ENCODE results near the gene RAPGEF4.

RAPGEF4 gene

GRCh38 chr2:172944794-172945509 lies 209.3 kb downstream of the RAPGEF4 start:
- H2BK12ac ChIP-seq (ENCODE audit: low read length), result no peak overlapping the region
- no peak overlapping the region for H2BK5ac ChIP-seq (ENCODE audit: low read depth, low read length, poor library complexity)
- H2AK5ac ChIP-seq (ENCODE audit: low read length), result no peak overlapping the region
- no peak overlapping the region for H4K12ac ChIP-seq (ENCODE audit: low read depth, low read length)
- no peak overlapping the region for H3K27ac ChIP-seq (ENCODE audit: low read depth, low read length)
- no peaks in the 10 kb centered on the region for H3K79me2 ChIP-seq (ENCODE audit: control insufficient read depth, insufficient read depth, low read length, poor library complexity)
- no peaks in the 10 kb centered on the region for H3K4me1 ChIP-seq (ENCODE audit: control insufficient read depth in 1 of 2, insufficient read depth in 2 of 2, low read length in 2 of 2)
- no peak overlapping the region for H3K4me3 ChIP-seq (ENCODE audit: low read depth, low read length)
- H3K79me1 ChIP-seq (ENCODE audit: low read length), result no peaks in the 10 kb centered on the region
- H4K91ac ChIP-seq (ENCODE audit: low read depth, low read length), result no peak overlapping the region
- H3K23ac ChIP-seq (ENCODE audit: low read length), result no peak overlapping the region
- H2BK120ac ChIP-seq (ENCODE audit: insufficient read depth, low read length, poor library complexity), result no peak overlapping the region
- H3K27me3 ChIP-seq (ENCODE audit: insufficient read depth, low read length), result no peaks in the 10 kb centered on the region
- no peak overlapping the region for H2AFZ ChIP-seq (ENCODE audit: insufficient read depth, low read length, poor library complexity)
- H3K9me3 ChIP-seq (ENCODE audit: insufficient read depth, low read depth, low read length), result no peaks in the 10 kb centered on the region
- peak in 1 of 2 donors; percentile 21 for DNase-seq
- H4K8ac ChIP-seq (ENCODE audit: low read depth, low read length), result no peak overlapping the region
- no peak overlapping the region for H3K9ac ChIP-seq (ENCODE audit: low read length)
- no peak overlapping the region for H3K4me2 ChIP-seq (ENCODE audit: low read length)
- WGBS (ENCODE audit: extremely low coverage, insufficient coverage, insufficient read length), result no CpG with 5 or more reads among the region's 1 CpG
- no peak overlapping the region for H3K14ac ChIP-seq (ENCODE audit: low read length)
- H3K18ac ChIP-seq (ENCODE audit: low read length), result no peak overlapping the region
- H3K36me3 ChIP-seq (ENCODE audit: control insufficient read depth in 1 of 2, insufficient read depth in 2 of 2, low read length in 2 of 2), result no peaks in the 10 kb centered on the region
- no peak overlapping the region for H3K4ac ChIP-seq (ENCODE audit: low read depth, low read length)

- H2AK5ac ChIP-seq (ENCODE audit: low read length), result no peak overlapping the region
- H3K79me2 ChIP-seq (ENCODE audit: control insufficient read depth, insufficient read depth, low read length, poor library complexity), result no peaks in the 10 kb centered on the region
- no peak overlapping the region for H4K91ac ChIP-seq (ENCODE audit: low read depth, low read length)
- WGBS (ENCODE audit: extremely low coverage, insufficient coverage, insufficient read length), result no CpG with 5 or more reads among the region's 2 CpGs
- no peaks in the 10 kb centered on the region for H3K27me3 ChIP-seq (ENCODE audit: insufficient read depth, low read length)
- no peak overlapping the region for H3K14ac ChIP-seq (ENCODE audit: low read length)
- H3K4ac ChIP-seq (ENCODE audit: low read depth, low read length), result no peak overlapping the region
- H3K4me1 ChIP-seq (ENCODE audit: control insufficient read depth in 1 of 2, insufficient read depth in 2 of 2, low read length in 2 of 2), result no peaks in the 10 kb centered on the region
- no peak overlapping the region for H3K9ac ChIP-seq (ENCODE audit: low read length)
- no peak overlapping the region for H2BK12ac ChIP-seq (ENCODE audit: low read length)
- H2BK5ac ChIP-seq (ENCODE audit: low read depth, low read length, poor library complexity), result no peak overlapping the region
- H3K4me2 ChIP-seq (ENCODE audit: low read length), result no peak overlapping the region
- no peaks in the 10 kb centered on the region for H3K9me3 ChIP-seq (ENCODE audit: insufficient read depth, low read depth, low read length)
- no peaks in the 10 kb centered on the region for H3K36me3 ChIP-seq (ENCODE audit: control insufficient read depth in 1 of 2, insufficient read depth in 2 of 2, low read length in 2 of 2)
- no peak overlapping the region for H3K18ac ChIP-seq (ENCODE audit: low read length)
- H4K12ac ChIP-seq (ENCODE audit: low read depth, low read length), result no peak overlapping the region
- no peak for DNase-seq
- no peak overlapping the region for H3K27ac ChIP-seq (ENCODE audit: low read depth, low read length)
- H2AFZ ChIP-seq (ENCODE audit: insufficient read depth, low read length, poor library complexity), result no peak overlapping the region
- no peaks in the 10 kb centered on the region for H3K79me1 ChIP-seq (ENCODE audit: low read length)
- no peak overlapping the region for H3K23ac ChIP-seq (ENCODE audit: low read length)
- no peak overlapping the region for H2BK120ac ChIP-seq (ENCODE audit: insufficient read depth, low read length, poor library complexity)
- H4K8ac ChIP-seq (ENCODE audit: low read depth, low read length), result no peak overlapping the region
- H3K4me3 ChIP-seq (ENCODE audit: low read depth, low read length), result no peak overlapping the region
These were observed 209.8 kb downstream of the RAPGEF4 start for GRCh38 chr2:172945510-172945850.

DNA sequence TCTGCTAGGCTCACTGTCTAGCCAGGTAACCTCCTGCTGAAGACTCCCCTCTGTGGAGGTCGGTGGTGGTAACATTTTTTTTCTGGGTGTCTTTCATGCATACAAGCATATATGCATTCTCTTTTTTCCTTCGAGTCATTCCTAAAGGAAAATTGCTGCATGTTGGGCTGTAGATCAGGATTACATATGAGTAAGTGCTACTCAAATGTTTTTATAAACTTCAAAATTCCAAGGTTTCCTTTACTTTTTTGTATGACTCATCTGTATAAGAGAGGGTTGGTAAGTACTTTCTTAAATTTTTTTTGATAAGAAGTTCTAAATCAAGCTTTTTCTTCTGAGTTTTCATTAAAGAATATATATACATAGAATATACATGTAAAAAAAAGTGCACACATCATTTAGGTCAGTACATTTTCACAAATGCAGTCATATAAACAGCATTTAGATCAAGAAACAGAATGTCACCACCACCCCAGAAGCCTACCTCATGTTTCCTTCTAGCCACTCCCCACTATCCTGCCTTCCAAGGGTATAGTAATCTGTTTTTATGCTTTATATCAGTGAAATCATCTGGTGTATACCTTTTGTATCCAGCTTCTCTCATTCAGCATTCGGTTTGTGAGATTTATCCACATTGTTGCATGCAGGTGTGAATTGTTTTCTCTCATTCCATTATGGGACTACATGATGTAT lies 212.0 kb downstream of the RAPGEF4 start:
- H3K14ac ChIP-seq (ENCODE audit: low read length), result no peak overlapping the region
- H4K8ac ChIP-seq (ENCODE audit: low read depth, low read length), result no peak overlapping the region
- H2AFZ ChIP-seq (ENCODE audit: insufficient read depth, low read length, poor library complexity), result no peak overlapping the region
- no peaks in the 10 kb centered on the region for H3K36me3 ChIP-seq (ENCODE audit: control insufficient read depth in 1 of 2, insufficient read depth in 2 of 2, low read length in 2 of 2)
- H3K27ac ChIP-seq (ENCODE audit: low read depth, low read length), result no peak overlapping the region
- H2BK120ac ChIP-seq (ENCODE audit: insufficient read depth, low read length, poor library complexity), result no peak overlapping the region
- no peak overlapping the region for H3K4me3 ChIP-seq (ENCODE audit: low read depth, low read length)
- no peaks in the 10 kb centered on the region for H3K27me3 ChIP-seq (ENCODE audit: insufficient read depth, low read length)
- H3K4me1 ChIP-seq (ENCODE audit: control insufficient read depth in 1 of 2, insufficient read depth in 2 of 2, low read length in 2 of 2), result peaks cover 2 to 5% of the 10 kb centered on the region in 2 experiments
- H3K23ac ChIP-seq (ENCODE audit: low read length), result no peak overlapping the region
- no peak overlapping the region for H3K18ac ChIP-seq (ENCODE audit: low read length)
- H3K9ac ChIP-seq (ENCODE audit: low read length), result no peak overlapping the region
- H4K91ac ChIP-seq (ENCODE audit: low read depth, low read length), result no peak overlapping the region
- H3K4me2 ChIP-seq (ENCODE audit: low read length), result no peak overlapping the region
- H2BK12ac ChIP-seq (ENCODE audit: low read length), result no peak overlapping the region
- H2BK5ac ChIP-seq (ENCODE audit: low read depth, low read length, poor library complexity), result no peak overlapping the region
- H3K4ac ChIP-seq (ENCODE audit: low read depth, low read length), result no peak overlapping the region
- no peak overlapping the region for H2AK5ac ChIP-seq (ENCODE audit: low read length)
- WGBS (ENCODE audit: extremely low coverage, insufficient coverage, insufficient read length), result no CpG with 5 or more reads among the region's 3 CpGs
- H3K79me2 ChIP-seq (ENCODE audit: control insufficient read depth, insufficient read depth, low read length, poor library complexity), result no peaks in the 10 kb centered on the region
- no peaks in the 10 kb centered on the region for H3K9me3 ChIP-seq (ENCODE audit: insufficient read depth, low read depth, low read length)
- H3K79me1 ChIP-seq (ENCODE audit: low read length), result no peaks in the 10 kb centered on the region
- no peak overlapping the region for H4K12ac ChIP-seq (ENCODE audit: low read depth, low read length)
- no peak for DNase-seq

- no peak overlapping the region for H2AK5ac ChIP-seq (ENCODE audit: low read length)
- H3K27ac ChIP-seq (ENCODE audit: low read depth, low read length), result no peak overlapping the region
- no peak for DNase-seq
- no peak overlapping the region for H4K8ac ChIP-seq (ENCODE audit: low read depth, low read length)
- H4K91ac ChIP-seq (ENCODE audit: low read depth, low read length), result no peak overlapping the region
- H4K12ac ChIP-seq (ENCODE audit: low read depth, low read length), result no peak overlapping the region
- no peak overlapping the region for H3K4me3 ChIP-seq (ENCODE audit: low read depth, low read length)
- no peak overlapping the region for H3K23ac ChIP-seq (ENCODE audit: low read length)
- peaks cover 9 to 12% of the 10 kb centered on the region in 2 experiments for H3K4me1 ChIP-seq (ENCODE audit: control insufficient read depth in 1 of 2, insufficient read depth in 2 of 2, low read length in 2 of 2)
- no peak overlapping the region for H3K4ac ChIP-seq (ENCODE audit: low read depth, low read length)
- H2BK5ac ChIP-seq (ENCODE audit: low read depth, low read length, poor library complexity), result no peak overlapping the region
- H3K18ac ChIP-seq (ENCODE audit: low read length), result no peak overlapping the region
- peaks cover 2% of the 10 kb centered on the region for H3K79me1 ChIP-seq (ENCODE audit: low read length)
- H3K79me2 ChIP-seq (ENCODE audit: control insufficient read depth, insufficient read depth, low read length, poor library complexity), result no peaks in the 10 kb centered on the region
- H2BK12ac ChIP-seq (ENCODE audit: low read length), result no peak overlapping the region
- H3K9me3 ChIP-seq (ENCODE audit: insufficient read depth, low read depth, low read length), result no peaks in the 10 kb centered on the region
- H2BK120ac ChIP-seq (ENCODE audit: insufficient read depth, low read length, poor library complexity), result no peak overlapping the region
- no peak overlapping the region for H2AFZ ChIP-seq (ENCODE audit: insufficient read depth, low read length, poor library complexity)
- H3K4me2 ChIP-seq (ENCODE audit: low read length), result no peak overlapping the region
- H3K14ac ChIP-seq (ENCODE audit: low read length), result no peak overlapping the region
- no peak overlapping the region for H3K9ac ChIP-seq (ENCODE audit: low read length)
- no peaks in the 10 kb centered on the region for H3K36me3 ChIP-seq (ENCODE audit: control insufficient read depth in 1 of 2, insufficient read depth in 2 of 2, low read length in 2 of 2)
- H3K27me3 ChIP-seq (ENCODE audit: insufficient read depth, low read length), result no peaks in the 10 kb centered on the region
These were observed 213.9 kb downstream of the RAPGEF4 start for GRCh38 chr2:172949522-172949921.

All from trophoblast cell (in vitro differentiated cells and primary cell).